HL-60 (cell line): ENCODE results near the gene EIF4ENIF1.
"Not testable (repeated sequence)": the region's sequence is repeated elsewhere in the genome, so short reads cannot be mapped to it uniquely, and the experiment has no call there.

Experiments used
- DNase-seq, 2 experiments: peaks; one replicate each; pipeline ENCODE4 v3.0.0-alpha.2; 2010 to 2020; ENCODE audit warnings: low read depth in 1 of 2, low spot score in 1 of 2
- H3K27ac ChIP-seq: fragments of 250-450 bp; sonication (Bioruptor Pico); replicated peaks from 2 replicates; pipeline ENCODE4 v1.5.1; 2020; ENCODE audit warnings: mild to moderate bottlenecking, moderate library complexity
- H3K27me3 ChIP-seq: fragments of 250-450 bp; sonication (Bioruptor Pico); 2 replicates; pipeline ENCODE4 v1.5.1; 2021; ENCODE audit warnings: mild to moderate bottlenecking, moderate library complexity; ENCODE audit not compliant: insufficient read depth, poor library complexity, severe bottlenecking
- H3K4me3 ChIP-seq: replicated peaks from 2 replicates; pipeline ENCODE4 v1.5.1; 2011; ENCODE audit warnings: mild to moderate bottlenecking, control low read depth, low read length; ENCODE audit not compliant: insufficient read depth
- GABPA ChIP-seq: IDR thresholded peaks from 2 replicates; pipeline ENCODE4 v1.6.1; 2012; ENCODE audit warnings: low read depth
- POLR2AphosphoS5 ChIP-seq: IDR thresholded peaks from 2 replicates; pipeline ENCODE4 v1.6.1; 2012; ENCODE audit warnings: low read depth
- SPI1 ChIP-seq: IDR thresholded peaks from 2 replicates; pipeline ENCODE4 v1.6.1; 2012; ENCODE audit warnings: low read depth, mild to moderate bottlenecking, borderline replicate concordance
- TF ChIP-seq, protein P1 (sequence below): IDR thresholded peaks from one replicate; pipeline ENCODE4 v1.5.1; 2011; ENCODE audit warnings: low read length, control low read depth, inconsistent platforms; ENCODE audit not compliant: insufficient read depth
- TF ChIP-seq, protein P2 (sequence below): IDR thresholded peaks from 2 replicates; pipeline ENCODE4 v1.6.1; 2012; ENCODE audit warnings: low read depth; ENCODE audit not compliant: insufficient replicate concordance

Gene EIF4ENIF1

DNA sequence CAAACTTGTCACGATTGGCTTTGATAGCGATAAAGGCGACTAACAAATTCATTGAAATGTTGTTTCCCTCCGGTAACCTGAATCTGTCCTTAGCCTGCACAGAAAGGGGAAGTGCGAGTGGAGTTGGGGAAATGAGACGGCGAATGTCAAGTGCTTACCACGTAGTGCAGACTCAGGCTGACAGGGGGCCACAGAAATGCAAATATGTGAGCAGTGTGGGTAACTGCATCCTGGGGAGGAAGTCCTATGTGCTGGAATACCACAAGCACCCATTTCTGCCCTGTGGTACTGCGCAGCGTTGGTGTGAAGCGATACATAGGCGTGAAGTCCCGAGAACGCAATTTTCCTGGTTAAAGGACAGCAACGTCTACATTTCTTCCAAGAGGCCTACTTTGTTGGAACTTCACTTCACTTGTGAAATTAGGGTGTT lies 869 bp upstream of the EIF4ENIF1 start:
- peak; percentile 83 to 96 for DNase-seq
- no peaks in the 10 kb centered on the region for H3K27me3 ChIP-seq
- peak overlapping the region; percentile 87 for H3K4me3 ChIP-seq
- TF ChIP-seq GABPA (no peak), SPI1 (peak; percentile 100), POLR2AphosphoS5 (peak; percentile 83)
- H3K27ac ChIP-seq: peak overlapping the region; percentile 93

DNA sequence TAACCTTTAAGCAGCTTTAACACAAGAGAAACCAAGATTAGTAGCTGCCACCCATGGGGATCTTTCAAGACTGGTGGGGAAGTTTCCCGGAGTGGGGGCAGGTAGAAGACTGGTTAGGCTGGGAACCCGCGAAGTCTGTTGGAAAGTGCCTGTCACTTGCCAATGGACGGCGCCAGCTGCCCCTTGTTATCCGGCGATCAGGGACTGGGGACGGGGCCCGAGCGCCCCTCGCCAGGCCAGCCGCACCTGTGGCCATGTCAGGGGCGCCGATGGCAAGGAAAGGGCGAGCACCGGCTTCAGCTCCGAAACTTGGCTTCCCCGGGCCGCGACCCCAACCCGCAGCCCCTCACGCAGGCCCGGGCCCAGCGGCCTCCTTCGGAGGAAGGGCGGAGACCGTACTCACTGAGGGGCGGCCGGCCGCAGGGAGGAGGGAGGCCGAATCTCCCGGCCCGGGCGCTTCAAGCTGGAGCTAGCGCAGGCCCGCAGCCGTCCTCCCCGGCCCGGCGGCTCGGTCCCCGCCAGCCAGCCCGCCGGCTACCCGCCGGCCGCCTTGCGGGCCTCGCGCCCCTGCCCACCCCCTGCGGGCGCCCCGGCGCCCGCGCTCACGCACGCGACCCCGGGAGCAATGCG lies 539 bp downstream of the EIF4ENIF1 start:
- Histone ChIP-seq H3K27me3 (no peaks in the 10 kb centered on the region), H3K4me3 (peak overlapping the region; percentile 87), H3K27ac (peak overlapping the region; percentile 80)
- no peak for TF ChIP-seq POLR2AphosphoS5
- TF ChIP-seq, protein P1, sequence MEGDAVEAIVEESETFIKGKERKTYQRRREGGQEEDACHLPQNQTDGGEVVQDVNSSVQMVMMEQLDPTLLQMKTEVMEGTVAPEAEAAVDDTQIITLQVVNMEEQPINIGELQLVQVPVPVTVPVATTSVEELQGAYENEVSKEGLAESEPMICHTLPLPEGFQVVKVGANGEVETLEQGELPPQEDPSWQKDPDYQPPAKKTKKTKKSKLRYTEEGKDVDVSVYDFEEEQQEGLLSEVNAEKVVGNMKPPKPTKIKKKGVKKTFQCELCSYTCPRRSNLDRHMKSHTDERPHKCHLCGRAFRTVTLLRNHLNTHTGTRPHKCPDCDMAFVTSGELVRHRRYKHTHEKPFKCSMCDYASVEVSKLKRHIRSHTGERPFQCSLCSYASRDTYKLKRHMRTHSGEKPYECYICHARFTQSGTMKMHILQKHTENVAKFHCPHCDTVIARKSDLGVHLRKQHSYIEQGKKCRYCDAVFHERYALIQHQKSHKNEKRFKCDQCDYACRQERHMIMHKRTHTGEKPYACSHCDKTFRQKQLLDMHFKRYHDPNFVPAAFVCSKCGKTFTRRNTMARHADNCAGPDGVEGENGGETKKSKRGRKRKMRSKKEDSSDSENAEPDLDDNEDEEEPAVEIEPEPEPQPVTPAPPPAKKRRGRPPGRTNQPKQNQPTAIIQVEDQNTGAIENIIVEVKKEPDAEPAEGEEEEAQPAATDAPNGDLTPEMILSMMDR: no peak
- TF ChIP-seq GABPA: no peak
- no peak for TF ChIP-seq SPI1
- TF ChIP-seq, protein P2, sequence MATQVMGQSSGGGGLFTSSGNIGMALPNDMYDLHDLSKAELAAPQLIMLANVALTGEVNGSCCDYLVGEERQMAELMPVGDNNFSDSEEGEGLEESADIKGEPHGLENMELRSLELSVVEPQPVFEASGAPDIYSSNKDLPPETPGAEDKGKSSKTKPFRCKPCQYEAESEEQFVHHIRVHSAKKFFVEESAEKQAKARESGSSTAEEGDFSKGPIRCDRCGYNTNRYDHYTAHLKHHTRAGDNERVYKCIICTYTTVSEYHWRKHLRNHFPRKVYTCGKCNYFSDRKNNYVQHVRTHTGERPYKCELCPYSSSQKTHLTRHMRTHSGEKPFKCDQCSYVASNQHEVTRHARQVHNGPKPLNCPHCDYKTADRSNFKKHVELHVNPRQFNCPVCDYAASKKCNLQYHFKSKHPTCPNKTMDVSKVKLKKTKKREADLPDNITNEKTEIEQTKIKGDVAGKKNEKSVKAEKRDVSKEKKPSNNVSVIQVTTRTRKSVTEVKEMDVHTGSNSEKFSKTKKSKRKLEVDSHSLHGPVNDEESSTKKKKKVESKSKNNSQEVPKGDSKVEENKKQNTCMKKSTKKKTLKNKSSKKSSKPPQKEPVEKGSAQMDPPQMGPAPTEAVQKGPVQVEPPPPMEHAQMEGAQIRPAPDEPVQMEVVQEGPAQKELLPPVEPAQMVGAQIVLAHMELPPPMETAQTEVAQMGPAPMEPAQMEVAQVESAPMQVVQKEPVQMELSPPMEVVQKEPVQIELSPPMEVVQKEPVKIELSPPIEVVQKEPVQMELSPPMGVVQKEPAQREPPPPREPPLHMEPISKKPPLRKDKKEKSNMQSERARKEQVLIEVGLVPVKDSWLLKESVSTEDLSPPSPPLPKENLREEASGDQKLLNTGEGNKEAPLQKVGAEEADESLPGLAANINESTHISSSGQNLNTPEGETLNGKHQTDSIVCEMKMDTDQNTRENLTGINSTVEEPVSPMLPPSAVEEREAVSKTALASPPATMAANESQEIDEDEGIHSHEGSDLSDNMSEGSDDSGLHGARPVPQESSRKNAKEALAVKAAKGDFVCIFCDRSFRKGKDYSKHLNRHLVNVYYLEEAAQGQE: no peak
- peak in 1 of 2 experiments; percentile 21 for DNase-seq

DNA sequence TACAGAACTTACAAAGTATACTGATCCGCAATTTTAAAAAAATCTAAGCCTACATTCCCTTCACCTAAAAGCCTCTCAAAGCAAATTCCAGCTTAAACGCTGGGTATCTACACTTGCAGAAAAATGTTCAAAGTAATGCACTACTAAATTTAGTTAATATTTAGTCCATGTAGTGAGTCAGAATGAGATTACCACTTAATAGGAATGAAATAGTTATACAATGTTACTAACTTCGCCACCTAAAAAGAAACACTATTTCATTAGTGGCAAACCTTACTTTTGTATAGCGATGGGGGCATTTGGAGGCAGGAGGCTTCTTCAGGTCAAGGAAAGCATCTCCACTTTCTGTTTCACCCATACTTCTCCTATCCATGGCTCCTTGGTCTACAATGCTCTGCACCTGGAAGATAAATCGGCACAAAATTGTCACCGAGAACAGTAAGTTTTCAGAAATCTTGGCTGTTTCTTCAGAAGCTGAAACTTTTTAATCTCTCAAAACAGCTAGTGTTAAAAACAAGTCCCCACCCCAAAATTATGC lies 1.2 kb downstream of the EIF4ENIF1 start:
- no peak for DNase-seq
- Histone ChIP-seq H3K4me3 (peak overlapping the region; percentile 87), H3K27ac (peak overlapping the region; percentile 80), H3K27me3 (no peaks in the 10 kb centered on the region)
- TF ChIP-seq SPI1 (no peak), GABPA (no peak), POLR2AphosphoS5 (no peak)
- TF ChIP-seq, protein P1: no peak
- TF ChIP-seq, protein P2: no peak

DNA sequence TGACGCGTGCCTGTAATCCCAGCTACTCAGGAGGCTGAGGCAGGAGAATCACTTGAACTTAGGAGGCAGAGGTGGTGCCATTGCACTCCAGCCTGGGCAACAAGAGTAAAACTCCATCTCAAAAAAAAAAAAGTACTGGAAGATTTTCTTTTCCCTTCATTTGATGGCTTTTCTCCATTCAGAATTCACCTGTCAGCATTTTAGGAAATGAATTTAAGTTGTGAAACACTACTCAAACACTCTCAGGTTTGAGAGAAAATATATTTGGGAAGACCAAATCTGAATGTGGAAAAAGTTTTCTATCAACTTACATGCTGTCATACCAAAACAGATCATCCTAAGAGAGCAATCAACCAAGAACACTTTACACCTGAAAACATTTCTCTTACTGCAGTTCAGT lies 2.7 kb downstream of the EIF4ENIF1 start:
- no peaks in the 10 kb centered on the region for H3K27me3 ChIP-seq
- TF ChIP-seq, protein P2: no peak
- TF ChIP-seq SPI1 (no peak), POLR2AphosphoS5 (no peak), GABPA (no peak)
- TF ChIP-seq, protein P1: no peak
- no peak overlapping the region for H3K27ac ChIP-seq
- no peak overlapping the region for H3K4me3 ChIP-seq
- DNase-seq: no peak

DNA sequence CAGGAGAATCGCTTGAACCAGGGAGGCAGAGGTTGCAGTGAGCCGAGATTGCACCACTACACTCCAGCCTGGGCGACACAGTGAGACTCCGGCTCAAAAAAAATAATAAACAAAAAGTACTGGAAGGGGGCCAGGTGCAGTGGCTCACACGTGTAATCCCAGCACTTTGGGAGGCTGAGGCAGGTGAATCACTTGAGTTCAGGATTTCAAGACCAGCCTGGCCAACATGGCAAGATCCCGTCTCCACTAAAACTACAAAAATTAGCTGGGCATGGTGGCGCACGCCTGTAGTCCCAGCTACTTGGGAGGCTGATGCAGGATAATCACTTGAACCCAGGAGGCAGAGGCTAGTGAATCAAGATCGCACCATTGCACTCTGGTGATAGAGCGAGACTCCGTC lies 3.3 kb downstream of the EIF4ENIF1 start:
- DNase-seq, H3K4me3 ChIP-seq, H3K27me3 ChIP-seq, H3K27ac ChIP-seq: not testable (repeated sequence)
